GM19328 (cell line): Measurements from ENCODE around the gene MAP3K5.
"Not testable (repeated sequence)": the region's sequence is repeated elsewhere in the genome, so short reads cannot be mapped to it uniquely, and the experiment has no call there.

Source experiments
- ATAC-seq: cut with Tn5 transposase; IDR thresholded peaks from one replicate; pipeline ENCODE4 v1.9.1; 2021; ENCODE audit warnings: mild to moderate bottlenecking, moderate library complexity; ENCODE audit not compliant: unreplicated experiment

The MAP3K5 gene

DNA sequence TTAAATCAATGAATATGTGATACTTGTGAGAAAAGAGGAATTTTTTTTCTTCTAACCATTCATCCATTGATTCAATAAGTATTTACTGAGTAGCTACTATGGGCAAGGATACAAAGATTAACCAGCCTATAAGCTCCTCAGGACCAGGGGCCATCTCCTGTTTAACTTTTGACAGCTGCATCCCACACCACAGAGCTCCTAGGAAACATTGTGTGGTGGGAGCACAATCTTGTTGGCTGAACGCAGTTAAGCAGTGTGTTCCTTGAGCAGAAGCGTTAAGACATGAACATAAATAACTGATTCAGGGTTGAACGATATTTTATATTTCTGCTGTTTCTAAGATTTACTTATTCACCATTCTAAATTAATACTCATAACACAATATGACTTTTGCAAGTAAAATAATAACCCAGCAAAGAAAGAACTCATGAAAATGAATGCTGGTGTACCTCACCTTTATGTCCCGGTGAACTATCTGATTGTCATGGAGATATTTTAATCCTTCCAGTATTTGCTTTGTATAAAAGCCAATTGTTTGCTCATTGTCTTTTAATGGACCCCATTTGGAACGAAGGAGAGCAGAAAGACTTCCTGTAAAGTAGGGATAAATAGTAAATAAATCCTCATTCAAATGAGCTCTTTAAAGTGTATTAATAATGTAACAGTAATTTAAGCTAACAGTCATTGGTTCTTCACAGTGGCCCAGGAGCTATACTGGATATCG, 179.4 kb downstream of the MAP3K5 start:
- ATAC-seq, result no peak

- no peak for ATAC-seq
These were observed 180.5 kb downstream of the MAP3K5 start for GRCh38 chr6:136611746-136612145.

DNA sequence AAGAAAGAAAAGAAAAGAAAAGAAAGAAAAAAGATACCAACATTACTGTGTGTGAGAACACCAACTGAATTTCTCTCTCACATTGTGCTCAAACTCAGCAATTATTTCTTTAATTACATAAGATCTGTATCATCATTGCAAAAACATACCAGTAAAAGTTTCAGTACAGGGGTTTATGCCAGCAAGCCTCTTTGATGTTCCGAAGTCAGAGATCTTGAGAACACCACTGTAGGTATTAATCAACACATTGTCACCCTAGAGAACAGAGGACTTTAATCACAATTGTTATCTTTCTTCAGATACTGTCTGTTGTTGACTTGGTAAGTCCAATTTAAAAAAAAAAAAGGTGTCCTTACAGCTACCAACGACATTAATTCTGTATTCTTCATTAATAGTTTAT, 181.1 kb downstream of the MAP3K5 start:
- ATAC-seq, result no peak

DNA sequence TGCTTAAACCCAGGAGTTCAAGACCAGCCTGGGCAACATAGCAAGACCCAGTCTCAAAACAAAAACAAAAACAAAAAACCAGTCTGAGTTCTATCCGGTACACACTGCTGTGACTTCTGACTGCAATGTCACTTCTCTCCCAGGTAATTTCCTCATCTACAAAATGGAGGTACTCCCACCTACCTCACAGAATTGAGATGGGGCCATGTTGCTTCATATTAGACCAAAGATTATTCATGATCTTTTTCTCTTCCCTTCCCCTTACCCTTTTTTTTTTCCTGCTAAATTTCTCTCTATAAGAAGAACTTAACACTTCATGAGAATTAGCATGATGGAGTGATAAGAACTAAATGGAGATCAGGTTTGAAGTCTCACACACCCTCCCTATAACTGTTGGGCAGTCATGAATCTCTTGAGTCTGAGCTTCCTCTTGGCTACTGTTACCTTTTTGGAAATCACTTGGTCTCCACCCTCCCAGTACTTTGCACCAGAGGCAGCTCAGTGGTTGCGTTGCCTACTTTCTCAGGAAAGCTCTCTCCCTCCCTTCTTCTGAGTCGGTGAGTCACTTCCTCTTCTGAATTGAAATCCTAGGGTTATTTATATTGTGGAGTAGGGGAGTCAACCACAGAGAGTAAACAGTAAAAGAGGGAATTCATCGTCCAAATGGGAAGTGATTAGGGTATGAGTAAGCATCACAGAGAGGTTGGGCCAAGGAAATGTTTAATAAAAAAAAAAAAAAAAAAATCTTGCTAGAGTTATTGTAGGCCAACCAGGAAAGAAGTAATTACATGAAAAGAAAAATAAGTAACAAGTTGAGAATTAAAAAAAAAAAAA, 182.2 kb downstream of the MAP3K5 start:
- no peak for ATAC-seq

DNA sequence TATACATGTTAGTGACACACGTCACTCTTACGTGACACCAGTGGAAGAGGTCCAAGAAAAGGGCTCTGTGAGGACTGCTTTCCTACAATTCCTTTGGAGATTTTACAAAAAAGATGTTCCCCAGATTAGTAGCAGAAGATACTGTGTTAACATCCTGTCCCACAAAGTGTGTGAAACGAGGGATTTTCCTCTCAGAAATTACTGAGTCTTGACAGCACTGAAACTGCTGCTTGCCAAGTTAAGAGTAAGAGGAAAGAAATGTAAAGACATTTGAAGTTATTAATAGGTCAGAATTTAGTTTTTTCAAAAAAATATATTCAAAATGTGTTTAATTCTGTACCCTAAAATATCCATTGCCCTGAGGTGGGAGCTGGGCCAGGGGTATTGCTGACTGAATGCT, 183.3 kb downstream of the MAP3K5 start:
- no peak for ATAC-seq

- ATAC-seq, result peak; percentile 75
These were observed 184.1 kb downstream of the MAP3K5 start for GRCh38 chr6:136607932-136608772.

DNA sequence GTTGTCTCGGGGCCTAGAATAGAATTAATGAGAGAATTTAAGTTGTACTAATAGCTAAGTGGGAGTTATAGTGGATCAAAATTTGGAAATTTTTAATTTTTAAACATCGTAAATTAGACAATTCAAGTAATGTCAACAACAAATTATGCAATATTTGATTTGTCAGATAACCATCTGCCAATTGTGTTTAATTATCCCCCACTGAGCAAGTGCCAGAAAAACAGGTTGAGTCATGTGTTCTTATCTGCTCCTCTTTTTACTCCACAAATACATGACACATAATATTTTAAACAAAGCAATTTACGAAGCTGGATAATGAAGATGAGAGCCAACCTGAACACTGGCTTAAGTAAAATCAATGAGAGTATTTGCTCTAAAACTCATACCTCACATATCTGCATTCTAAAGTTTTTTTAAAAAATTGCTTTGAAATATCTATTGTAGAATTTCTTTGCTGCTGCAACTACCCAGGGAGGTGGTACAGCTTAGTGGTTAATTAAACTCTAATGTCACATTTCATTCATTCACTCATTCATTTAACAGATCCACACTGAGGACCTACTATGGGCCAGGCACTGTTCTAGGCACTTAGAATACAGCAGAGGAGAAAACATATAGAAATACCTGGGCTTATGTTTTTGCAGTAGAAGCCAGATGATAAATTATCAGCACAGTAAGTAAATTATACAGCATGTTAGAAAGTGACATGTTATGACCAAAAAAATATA, 184.9 kb downstream of the MAP3K5 start:
- no peak for ATAC-seq

GRCh38 chr6:136604928-136605510, 187.3 kb downstream of the MAP3K5 start:
- no peak for ATAC-seq

DNA sequence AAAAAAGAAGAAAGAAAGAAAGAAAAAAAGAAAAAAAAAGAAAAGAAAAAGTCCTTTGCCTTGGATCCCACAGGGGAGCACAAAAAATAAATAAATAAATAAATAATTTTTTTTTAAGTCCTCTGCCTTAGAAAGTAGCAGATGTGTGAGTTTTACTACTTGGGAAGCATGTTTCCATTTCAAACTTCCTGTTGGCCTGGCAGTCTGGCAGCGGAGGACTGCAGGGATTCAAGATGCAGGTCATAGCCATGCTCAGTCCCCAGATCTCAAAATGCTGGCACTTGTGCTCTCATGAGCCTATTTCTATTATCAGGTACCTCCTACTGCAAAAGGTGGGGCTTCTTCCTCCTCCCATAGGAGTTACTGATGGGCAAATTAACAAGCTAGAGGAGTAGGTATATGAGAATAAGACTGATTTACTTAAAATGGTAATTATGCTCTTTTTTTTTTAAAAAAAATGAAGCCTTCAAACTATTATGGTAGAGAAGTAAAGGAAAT, 187.9 kb downstream of the MAP3K5 start:
- no peak for ATAC-seq

GRCh38 chr6:136600818-136601217, 191.5 kb downstream of the MAP3K5 start:
- no peak for ATAC-seq

- no peak for ATAC-seq
These were observed 192.8 kb downstream of the MAP3K5 start for GRCh38 chr6:136599329-136600011.

- ATAC-seq, result no peak
These were observed 194.2 kb downstream of the MAP3K5 start for GRCh38 chr6:136598048-136598447.

DNA sequence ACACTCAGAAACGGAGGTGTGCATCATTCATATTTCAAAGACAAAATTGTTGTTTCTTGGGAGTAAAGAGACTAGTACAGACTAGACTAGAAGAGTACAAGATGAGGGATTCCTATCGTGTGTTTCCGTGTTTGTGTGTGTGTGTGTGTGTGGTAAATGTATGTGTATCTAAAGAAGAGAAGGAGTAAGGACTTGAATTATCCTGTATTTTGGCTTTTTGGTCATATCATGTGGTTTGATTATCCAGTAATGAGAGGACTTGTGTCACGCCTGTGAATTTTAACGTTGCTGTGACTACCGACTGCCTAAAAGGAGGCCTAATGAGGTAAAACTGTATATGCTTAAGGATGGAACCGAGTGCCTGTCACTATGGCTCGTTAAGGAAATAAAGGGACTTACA, 197.6 kb downstream of the MAP3K5 start:
- ATAC-seq, result no peak

GRCh38 chr6:136593748-136594490, 198.4 kb downstream of the MAP3K5 start:
- ATAC-seq, result peak; percentile 93

GRCh38 chr6:136592930-136593673, 199.2 kb downstream of the MAP3K5 start:
- no peak for ATAC-seq

DNA sequence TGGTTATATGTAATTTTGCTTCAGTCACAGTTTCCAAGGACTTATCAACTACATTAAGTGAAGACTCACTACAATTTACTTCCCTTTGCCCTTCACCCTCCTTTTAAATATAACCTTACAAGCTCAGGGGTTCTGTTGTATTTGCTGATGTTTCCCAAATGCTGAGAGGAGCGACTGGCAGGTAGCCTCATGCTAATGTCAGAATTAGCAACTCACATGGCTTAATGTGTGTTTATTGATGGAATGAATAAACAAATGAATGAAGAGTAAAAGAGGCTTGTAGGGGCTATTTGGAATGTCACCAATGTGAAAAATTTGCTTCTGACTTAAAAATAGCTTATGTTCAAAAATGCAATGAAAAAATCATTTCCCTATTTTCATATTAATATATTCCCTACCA, 200.7 kb downstream of the MAP3K5 start:
- no peak for ATAC-seq

DNA sequence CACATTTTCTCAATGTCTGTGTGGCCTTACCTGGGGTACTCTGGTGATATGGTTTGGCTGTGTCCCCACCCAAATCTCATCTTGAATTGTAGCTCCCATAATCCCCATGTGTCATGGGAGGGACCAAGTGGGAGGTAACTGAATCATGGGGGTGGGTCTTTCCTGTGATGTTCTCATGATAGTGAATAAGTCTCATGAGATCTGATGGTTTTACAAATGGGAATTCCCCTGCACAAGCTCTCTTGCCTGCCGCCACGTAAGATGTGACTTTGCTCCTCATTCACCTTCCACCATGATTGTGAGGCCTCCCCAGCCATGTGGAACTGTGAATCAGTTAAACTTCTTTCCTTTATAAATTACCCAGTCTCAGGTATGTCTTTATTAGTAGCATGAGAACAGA, 201.4 kb downstream of the MAP3K5 start:
- ATAC-seq, result not testable (repeated sequence)

DNA sequence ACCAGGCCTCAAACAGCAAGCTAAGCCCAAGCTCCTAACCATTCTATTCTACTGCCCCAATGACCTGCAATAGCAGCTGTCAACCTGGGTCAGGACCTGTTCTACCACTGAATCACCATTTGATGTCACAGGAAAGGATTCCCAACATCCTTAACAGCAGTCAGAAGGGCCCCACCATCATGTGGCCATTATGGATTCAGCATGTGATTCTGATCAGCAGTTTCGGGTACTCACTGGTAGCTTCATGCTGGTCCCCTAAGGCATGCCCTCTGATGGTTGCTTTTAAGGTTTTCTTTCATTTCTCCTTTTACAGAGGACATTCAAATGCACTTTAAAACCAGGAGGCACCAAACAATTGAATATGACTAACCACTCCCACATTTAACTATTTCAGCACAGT, 204.8 kb downstream of the MAP3K5 start:
- no peak for ATAC-seq
